GM21825 (cell line): ENCODE measurements around the gene ATP6V0D1.

ENCODE experiments used
- ATAC-seq: cut with Tn5 transposase; IDR thresholded peaks from one replicate; pipeline ENCODE4 v1.9.1; 2021; ENCODE audit warnings: mild to moderate bottlenecking, moderate library complexity; ENCODE audit not compliant: unreplicated experiment

The ATP6V0D1 gene

GRCh38 chr16:67394155-67395104 lies 86.5 kb downstream of the ATP6V0D1 start:
- ATAC-seq = no peak

- no peak for ATAC-seq
Observed at GRCh38 chr16:67393788-67394154, 87.2 kb downstream of the ATP6V0D1 start.

DNA sequence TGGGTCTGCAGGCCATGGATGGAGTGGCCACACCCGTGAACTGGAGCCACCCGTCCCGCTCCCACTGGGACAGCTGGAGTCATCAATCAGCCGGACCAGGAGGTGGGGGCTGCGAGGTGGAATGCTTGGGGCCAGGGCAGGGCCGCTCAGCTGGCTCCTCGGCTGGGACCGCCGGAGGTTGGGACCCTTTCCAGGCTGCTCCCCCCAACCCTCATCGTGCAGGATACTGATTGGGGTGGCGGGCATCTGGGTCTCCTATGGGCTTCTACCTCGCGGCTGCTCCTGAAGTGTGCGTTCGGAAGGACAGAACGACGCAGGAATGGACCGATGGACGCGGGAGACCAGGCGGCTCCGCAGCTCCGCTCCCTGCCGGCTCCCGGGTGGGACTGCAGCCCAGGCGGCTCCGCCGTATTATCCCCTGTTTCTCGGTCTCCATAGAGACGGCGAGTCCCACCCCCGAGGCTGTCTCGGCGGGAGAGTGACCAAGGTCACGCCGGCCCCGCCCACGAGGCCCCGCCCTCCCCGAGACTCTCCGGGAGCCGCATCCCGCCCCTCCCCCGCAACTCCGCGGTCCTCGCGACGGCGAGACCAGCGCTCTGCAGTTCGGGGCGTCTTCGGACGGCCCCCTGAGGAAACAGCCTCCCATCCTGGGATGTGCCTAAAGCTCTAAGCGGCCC lies 87.7 kb downstream of the ATP6V0D1 start, which contains the start of gene TPPP3:
TSS of gene TPPP3 (minus strand) at position 388 of the 677 bp plus-strand sequence. CDS start 2,387 bp downstream, outside the sequence.
- ATAC-seq = no peak

- ATAC-seq = no peak
Observed at GRCh38 chr16:67392301-67393059, 88.5 kb downstream of the ATP6V0D1 start.

- no peak for ATAC-seq
Observed at GRCh38 chr16:67391424-67392300, 89.3 kb downstream of the ATP6V0D1 start.

GRCh38 chr16:67390816-67391423 lies 90.0 kb downstream of the ATP6V0D1 start:
- ATAC-seq = no peak

DNA sequence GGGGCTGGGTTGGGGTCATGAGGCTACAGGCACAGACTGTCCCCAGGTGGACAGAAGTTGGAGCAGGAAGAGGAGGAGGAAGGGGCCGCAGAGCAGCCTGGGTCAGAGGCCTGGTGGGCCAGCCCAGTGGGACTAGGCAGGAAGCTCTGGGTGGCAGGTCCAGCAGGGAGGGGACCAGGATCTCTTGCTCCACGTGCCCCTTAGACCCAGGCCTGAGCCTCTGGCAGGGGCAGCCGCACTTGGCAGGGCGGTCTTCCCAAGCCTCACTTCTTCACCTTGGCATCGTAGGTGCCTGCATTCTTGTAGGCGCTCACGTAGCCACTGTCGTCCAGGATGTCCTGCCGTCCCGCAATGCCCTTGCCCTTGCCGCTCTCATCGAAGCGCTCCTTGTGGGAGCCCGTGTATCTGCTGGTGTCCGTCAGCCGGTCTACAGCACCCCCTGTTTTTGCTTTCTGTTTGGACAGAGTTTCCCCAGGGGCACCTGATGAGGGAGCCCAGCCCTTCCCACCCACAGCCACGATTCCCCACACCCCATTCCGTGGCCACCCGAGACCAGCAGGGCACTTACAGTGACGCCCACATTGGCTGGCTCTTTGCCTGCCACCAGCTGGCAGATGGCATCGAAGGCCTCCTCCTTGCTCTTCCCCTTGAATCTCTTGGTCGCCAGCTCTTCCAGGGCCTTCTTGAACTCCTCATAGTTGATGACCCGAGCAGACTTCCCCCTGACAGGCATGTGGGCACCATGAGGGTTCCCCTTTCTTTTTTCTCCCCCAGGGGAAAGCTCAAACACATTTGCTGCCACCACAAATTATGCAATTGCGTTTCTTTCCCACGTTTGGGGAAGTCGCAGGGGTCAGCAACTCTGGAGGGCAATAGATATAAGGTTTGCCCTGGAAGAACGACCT lies 90.8 kb downstream of the ATP6V0D1 start:
- no peak for ATAC-seq

- no peak for ATAC-seq
Observed at GRCh38 chr16:67388591-67388990, 92.4 kb downstream of the ATP6V0D1 start.

DNA sequence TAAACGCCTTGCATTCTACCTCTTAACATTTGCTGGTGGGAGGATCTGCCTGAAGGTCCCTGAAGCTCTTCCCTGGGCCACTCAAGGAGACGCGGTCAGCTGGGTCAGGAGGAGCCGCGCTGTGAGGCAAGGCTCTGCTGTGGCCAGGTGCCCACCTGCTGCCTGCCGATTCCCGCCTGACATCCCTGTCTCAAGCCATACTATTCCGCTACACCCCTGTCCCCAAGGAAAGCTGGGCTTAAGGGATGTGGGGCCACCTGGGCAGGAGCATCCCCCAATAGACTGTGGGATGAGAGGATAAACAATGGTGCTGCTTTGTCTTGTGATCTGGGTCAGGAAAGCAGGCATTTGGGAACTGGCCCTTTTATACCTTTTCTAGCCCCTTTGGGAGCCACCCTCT lies 92.8 kb downstream of the ATP6V0D1 start:
- no peak for ATAC-seq
